CD1c-positive myeloid dendritic cell (primary cell): ENCODE data around the gene DDX1.
"Not testable (repeated sequence)": the region's sequence is repeated elsewhere in the genome, so short reads cannot be mapped to it uniquely, and the experiment has no call there.

Source experiments
- DNase-seq: peaks from one replicate; pipeline ENCODE4 v3.0.0-alpha.2; 2016; ENCODE audit errors: extremely low spot score

Gene DDX1

GRCh38 chr2:15595342-15595905 lies 3.8 kb downstream of the DDX1 start:
- DNase-seq, result no peak

DNA sequence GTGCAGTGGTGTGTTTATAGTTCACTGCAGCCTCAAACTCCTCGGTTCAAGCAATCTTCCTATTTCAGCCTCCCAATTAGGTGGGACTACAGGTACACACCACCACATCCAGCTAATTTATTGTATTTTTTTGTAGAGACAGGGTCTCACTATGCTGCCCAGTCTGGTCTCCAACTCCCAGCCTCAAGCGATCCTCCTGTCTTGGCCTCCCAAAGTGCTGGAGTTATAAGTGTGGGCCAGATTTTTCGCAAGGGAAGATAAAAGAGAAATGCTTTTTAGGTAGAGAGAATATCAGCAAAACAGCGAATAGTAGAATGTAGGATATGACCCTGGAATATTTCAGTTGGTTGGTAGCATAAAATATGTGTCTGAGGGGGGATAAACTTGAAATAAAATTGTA lies 4.3 kb downstream of the DDX1 start:
- no peak for DNase-seq

- DNase-seq, result no peak
Observed at GRCh38 chr2:15596350-15596749, 4.7 kb downstream of the DDX1 start.

- no peak for DNase-seq
Observed at GRCh38 chr2:15596968-15597367, 5.3 kb downstream of the DDX1 start.

- no peak for DNase-seq
Observed at GRCh38 chr2:15599994-15600393, 8.3 kb downstream of the DDX1 start.

DNA sequence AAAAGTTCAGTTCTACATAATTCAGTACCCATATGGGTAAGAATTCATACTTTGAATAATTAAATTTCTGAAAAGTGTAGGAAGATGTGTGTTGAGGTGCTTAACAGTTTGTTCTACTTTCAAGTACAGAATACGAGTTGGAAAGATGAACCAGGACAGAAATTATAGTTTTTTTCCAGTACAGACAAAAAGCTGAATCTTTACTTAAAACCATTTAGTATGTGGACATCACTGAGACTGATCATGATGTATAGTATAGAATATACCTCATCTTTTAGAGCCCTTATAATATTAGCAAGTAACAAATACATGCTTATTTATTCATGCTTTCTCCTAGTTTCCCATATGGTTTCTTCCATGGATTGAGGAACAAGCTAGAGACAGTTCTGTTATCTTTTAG lies 10.0 kb downstream of the DDX1 start:
- no peak for DNase-seq

DNA sequence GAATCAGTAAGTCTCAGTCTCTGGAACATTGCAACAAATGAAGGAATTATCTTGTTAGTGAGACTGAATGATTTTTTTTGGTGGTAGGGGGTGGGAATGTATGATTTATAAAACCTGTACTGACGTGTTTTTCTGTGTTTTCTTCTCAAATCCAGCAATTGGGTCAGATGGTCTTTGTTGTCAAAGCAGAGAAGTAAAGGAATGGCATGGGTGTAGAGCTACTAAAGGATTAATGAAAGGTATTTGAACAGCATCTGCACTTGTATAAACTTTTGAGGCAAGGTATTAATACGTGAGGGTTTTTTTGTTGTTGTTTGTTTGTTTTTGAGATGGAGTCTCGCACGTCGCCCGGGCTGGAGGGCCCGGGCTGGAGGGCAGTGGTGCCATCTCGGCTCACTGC lies 10.7 kb downstream of the DDX1 start:
- DNase-seq, result no peak

GRCh38 chr2:15603044-15603765 lies 11.5 kb downstream of the DDX1 start:
- no peak for DNase-seq

DNA sequence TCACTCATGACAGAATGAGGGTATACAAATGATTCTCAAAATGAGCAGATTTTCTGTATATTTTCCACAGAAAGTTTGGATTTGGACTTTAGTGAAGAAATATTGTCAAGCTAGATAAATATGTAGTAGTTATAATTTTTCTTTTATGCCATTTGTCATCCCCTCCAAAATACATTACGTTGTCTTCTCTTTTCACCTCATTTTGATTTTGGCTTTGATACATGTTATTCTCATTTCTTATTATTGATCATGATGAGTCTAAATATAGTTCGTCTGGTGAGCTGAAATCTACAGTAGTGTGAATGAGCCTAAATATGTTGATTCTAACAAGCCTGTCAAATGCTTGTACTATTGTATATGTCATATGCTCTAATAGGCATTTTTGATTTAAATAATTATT lies 12.3 kb downstream of the DDX1 start:
- DNase-seq, result no peak

- DNase-seq, result no peak
Observed at GRCh38 chr2:15605721-15606120, 14.1 kb downstream of the DDX1 start.

DNA sequence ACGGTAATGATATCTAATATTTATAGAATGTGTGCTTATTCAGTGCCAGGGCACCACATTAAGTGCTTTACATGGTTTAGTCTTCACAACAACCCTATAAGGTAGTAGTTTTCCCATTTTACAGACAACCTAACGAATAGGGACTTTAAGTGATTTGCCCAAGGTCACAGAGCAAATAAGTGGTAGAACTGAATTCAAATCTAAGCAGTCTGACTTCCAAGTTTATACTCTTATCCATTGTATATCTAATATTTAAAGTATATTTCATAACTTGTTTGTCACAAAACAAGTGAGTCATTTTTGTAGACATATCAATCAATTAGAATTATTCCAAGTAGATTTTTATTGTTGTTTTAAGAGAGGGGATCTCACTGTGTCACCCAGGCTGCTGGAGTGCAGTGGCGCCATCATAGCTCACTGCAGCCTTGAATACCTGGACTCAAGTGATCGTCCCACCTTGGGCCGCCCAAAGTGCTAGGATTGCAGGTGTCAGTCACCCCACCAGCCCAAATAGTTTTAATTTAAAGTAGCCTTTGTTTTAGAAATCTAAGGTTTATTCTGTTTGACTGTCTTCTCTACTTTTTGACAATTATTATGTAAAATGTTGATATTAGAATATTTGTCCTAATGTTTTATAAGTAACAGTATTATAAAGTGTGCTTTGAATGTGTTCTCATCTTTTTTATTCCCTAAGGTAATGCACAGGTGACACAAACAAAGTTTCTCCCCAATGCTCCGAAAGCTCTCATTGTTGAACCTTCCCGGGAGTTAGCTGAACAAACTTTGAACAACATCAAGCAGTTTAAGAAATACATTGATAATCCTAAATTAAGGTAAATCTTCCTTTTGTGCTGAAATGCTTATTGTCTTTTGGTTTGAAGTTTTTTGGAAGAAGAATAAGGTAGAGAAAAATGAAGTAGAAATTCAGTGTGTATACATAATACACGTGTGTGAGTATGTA lies 15.1 kb downstream of the DDX1 start:
- DNase-seq, result no peak

GRCh38 chr2:15607709-15608391 lies 16.2 kb downstream of the DDX1 start:
- no peak for DNase-seq

GRCh38 chr2:15608392-15608761 lies 16.7 kb downstream of the DDX1 start:
- no peak for DNase-seq

- DNase-seq, result no peak
Observed at GRCh38 chr2:15609341-15610042, 17.8 kb downstream of the DDX1 start.

- no peak for DNase-seq
Observed at GRCh38 chr2:15610430-15610952, 18.8 kb downstream of the DDX1 start.

- not testable (repeated sequence) for DNase-seq
Observed at GRCh38 chr2:15612101-15612500, 20.4 kb downstream of the DDX1 start.

- no peak for DNase-seq
Observed at GRCh38 chr2:15613736-15614429, 22.2 kb downstream of the DDX1 start.

DNA sequence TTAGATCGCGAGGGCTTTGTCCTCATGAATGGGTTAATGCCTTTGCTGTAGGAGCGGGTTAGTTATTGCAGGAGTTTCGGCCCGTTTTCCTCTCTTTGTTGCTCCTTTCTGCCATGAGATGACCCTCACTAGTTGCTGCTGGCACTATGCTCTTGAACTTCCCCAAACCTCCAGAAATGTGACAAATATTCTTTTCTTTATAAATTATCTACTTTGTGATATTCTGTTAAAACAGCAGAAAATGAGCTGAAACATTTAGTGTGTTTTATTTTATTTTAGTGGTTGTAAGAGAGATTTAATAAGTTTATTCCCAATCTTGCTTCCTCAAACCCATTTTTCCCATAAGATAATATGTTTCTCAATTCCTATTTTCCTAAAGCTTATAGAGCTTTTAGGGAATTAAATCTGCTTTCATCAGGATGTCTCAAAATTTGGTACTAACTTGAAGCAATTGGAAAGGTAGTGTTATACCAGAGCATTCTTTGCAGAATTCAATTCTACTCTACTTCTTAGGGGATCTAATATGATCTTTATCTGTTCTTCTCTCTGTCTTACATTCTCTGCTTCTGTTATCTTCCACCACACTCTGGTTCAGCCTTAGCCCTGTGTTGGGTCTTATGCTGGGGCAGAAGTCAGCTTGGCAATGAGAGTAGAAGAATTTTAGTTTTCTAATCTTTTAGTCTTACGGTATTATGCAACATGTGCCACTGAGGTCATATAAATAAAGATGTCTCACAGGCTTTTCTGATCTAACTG lies 23.1 kb downstream of the DDX1 start:
- DNase-seq, result no peak

- no peak for DNase-seq
Observed at GRCh38 chr2:15615301-15615920, 23.7 kb downstream of the DDX1 start.
